Effector memory CD4-positive, alpha-beta T cell (primary cell): ENCODE data around the gene NFYB.
"Not testable (repeated sequence)": the region's sequence is repeated elsewhere in the genome, so short reads cannot be mapped to it uniquely, and the experiment has no call there.

ENCODE experiments used
- DNase-seq, 3 donors: peaks; one replicate each; pipeline ENCODE4 v3.0.0-alpha.2; 2020
- H3K27ac ChIP-seq: 2 replicates; pipeline ENCODE4 v1.7.0; 2013; ENCODE audit warnings: mild to moderate bottlenecking, low read length, moderate library complexity; ENCODE audit not compliant: insufficient read depth, poor library complexity, severe bottlenecking
- H3K27me3 ChIP-seq: replicated peaks from 2 replicates; pipeline ENCODE4 v1.7.0; 2013; ENCODE audit warnings: mild to moderate bottlenecking, low read length; ENCODE audit not compliant: insufficient read depth, control insufficient read depth, poor library complexity, severe bottlenecking
- H3K36me3 ChIP-seq: 2 replicates; pipeline ENCODE4 v1.7.0; 2013; ENCODE audit warnings: mild to moderate bottlenecking, low read length, moderate library complexity; ENCODE audit not compliant: control insufficient read depth, insufficient read depth
- H3K4me1 ChIP-seq: 2 replicates; pipeline ENCODE4 v1.7.0; 2013; ENCODE audit warnings: low read length, mild to moderate bottlenecking; ENCODE audit not compliant: control insufficient read depth, insufficient read depth, poor library complexity, severe bottlenecking
- H3K4me3 ChIP-seq: 2 replicates; pipeline ENCODE4 v1.7.0; 2013; ENCODE audit warnings: low read length, low read depth, mild to moderate bottlenecking; ENCODE audit not compliant: insufficient read depth, poor library complexity, severe bottlenecking
- H3K9me3 ChIP-seq: 2 replicates; pipeline ENCODE4 v1.7.0; 2013; ENCODE audit warnings: mild to moderate bottlenecking, low read length, moderate library complexity; ENCODE audit not compliant: control insufficient read depth

Gene NFYB

DNA sequence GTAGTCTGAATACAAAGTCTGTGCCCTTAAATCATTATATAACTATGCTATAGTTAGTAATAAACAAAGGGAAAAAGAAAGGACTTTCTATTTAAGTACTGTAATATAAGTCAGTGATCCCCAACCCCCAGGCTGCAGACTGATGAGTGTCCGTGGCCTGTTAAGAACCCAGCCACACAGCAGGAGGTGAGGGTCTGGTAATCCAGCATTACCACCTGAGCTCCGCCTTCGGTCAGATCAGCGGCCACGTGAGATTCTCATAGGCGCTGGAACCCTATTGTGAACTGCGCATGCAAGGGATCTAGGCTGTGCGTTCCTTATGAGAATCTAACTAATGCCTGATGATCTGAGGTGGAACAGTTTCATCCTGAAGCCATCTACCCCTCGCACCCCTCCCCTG, 15.7 kb downstream of the NFYB start:
- Histone ChIP-seq H3K36me3 (peaks cover 72% of the 10 kb centered on the region), H3K4me3 (no peak overlapping the region), H3K27me3 (no peaks in the 10 kb centered on the region), H3K4me1 (no peaks in the 10 kb centered on the region), H3K27ac (no peak overlapping the region), H3K9me3 (no peaks in the 10 kb centered on the region)
- DNase-seq = no peak

DNA sequence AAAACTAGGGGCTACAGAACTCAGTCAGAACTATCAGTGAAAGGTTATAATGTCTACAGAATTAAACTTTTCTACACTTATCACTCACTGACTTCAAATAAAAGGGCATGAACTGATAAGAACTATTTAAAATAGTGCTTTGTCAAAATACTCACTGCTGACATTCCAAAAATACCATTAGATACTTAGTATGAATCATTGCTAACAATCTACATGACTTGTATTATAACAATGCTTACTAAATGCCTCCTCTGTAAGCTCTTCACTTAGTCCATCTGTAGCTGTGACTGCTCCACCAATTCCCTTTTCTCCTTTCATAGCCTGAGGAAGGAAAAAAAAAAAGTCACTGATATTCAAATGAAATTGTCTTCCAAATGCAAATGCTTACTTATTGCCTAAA, 17.0 kb downstream of the NFYB start:
- H3K9me3 ChIP-seq = no peaks in the 10 kb centered on the region
- DNase-seq = no peak
- H3K36me3 ChIP-seq = peaks cover 63% of the 10 kb centered on the region
- H3K4me3 ChIP-seq = no peak overlapping the region
- no peaks in the 10 kb centered on the region for H3K4me1 ChIP-seq
- H3K27me3 ChIP-seq = no peaks in the 10 kb centered on the region
- H3K27ac ChIP-seq = no peak overlapping the region

DNA sequence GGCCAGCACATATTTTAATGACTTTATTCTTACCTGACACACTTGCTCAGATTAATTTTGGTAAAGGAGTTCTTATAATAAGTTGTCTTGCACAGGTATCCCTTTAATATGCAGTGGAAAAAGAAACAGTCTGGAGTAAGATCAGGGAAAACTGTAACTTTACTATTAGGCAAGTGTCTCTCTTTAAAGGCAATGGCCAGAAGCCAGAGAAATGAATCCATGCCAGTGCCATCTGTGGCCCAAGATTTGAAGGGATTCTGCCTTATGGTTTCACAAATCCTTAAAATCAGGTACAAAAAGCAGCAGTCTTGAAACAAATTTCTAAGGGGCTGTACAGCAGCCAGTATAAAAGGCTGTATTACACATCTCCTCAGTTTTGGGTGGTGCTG, 22.4 kb downstream of the NFYB start:
- Histone ChIP-seq H3K27me3 (no peaks in the 10 kb centered on the region), H3K9me3 (no peaks in the 10 kb centered on the region), H3K27ac (no peak overlapping the region), H3K36me3 (peaks cover 23% of the 10 kb centered on the region), H3K4me3 (no peak overlapping the region), H3K4me1 (no peaks in the 10 kb centered on the region)
- DNase-seq = no peak

DNA sequence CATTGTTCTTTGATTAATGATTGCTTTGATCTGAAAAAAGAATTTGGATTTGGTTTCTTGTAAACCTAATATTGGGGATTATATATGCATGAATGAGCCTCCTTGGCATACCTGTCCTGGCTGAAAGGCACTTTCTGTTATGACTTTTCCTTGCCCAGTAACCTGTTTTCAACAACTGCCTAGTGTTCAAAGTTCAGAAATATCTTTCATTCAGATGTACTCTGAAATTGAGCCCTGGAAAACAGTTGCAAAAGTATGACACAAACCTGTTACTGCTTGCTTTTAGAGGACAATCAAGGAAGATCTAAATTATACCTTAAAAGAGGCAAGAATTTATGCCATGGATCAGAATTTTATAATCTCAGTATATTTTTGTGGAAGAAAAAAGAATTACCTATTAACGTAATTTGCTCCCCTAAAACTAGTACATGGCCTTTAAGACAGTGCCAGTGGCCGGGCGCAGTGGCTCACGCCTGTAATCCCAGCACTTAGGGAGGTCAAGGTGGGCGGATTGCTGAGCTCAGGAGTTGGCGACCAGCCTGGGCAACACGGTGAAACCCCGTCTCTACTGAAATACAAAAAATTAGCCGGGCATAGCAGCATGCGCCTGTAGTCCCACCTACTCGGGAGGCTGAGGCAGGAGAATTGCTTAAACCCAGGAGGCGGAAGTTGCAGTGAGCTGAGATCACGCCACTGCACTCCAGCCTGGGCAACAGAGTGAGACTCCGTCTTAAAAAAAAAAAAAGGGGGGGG, 23.0 kb downstream of the NFYB start:
- not testable (repeated sequence) for H3K27ac ChIP-seq, H3K27me3 ChIP-seq, H3K4me3 ChIP-seq, H3K4me1 ChIP-seq, H3K9me3 ChIP-seq, DNase-seq
- peaks cover 18% of the 10 kb centered on the region for H3K36me3 ChIP-seq

DNA sequence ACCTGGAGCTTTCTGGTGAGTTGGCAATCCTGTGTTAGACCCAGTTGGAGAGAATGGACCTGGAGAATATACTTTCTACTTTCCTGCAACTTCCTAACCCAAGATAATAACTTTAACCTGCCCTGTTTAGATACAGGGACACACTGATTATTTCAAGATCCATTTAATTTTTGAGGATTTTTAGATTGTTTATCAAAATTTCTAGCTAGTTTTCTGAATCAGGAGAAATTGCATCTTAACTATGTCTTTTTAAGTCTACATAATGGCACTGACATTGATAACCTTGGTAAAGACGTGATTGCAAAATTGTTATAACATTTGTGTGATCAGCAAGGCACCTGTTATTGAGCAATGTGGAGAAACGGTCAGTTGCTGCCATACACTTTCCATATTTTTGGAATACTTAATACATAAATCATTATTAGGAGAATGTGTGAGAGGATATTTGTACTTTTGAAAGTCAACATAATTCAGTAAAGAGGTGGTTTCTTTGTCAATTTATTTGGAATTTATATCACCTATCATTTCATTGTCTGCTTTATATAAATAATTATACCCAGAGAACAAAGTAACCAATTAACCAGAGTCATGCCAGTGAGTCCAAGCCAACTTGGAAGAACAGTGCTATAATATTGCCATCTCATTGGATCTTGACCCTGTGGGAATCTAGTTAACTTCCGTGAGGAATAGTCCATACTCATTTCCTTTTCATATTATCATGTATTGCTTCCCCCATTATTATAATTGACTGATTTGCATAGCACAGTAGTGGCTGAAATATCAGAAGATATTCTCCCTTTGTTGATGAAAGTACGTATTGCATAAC, 28.4 kb downstream of the NFYB start:
- no peaks in the 10 kb centered on the region for H3K4me1 ChIP-seq
- no peak overlapping the region for H3K4me3 ChIP-seq
- H3K27ac ChIP-seq = no peak overlapping the region
- H3K36me3 ChIP-seq = no peaks in the 10 kb centered on the region
- no peak for DNase-seq
- no peaks in the 10 kb centered on the region for H3K9me3 ChIP-seq
- H3K27me3 ChIP-seq = no peaks in the 10 kb centered on the region

DNA sequence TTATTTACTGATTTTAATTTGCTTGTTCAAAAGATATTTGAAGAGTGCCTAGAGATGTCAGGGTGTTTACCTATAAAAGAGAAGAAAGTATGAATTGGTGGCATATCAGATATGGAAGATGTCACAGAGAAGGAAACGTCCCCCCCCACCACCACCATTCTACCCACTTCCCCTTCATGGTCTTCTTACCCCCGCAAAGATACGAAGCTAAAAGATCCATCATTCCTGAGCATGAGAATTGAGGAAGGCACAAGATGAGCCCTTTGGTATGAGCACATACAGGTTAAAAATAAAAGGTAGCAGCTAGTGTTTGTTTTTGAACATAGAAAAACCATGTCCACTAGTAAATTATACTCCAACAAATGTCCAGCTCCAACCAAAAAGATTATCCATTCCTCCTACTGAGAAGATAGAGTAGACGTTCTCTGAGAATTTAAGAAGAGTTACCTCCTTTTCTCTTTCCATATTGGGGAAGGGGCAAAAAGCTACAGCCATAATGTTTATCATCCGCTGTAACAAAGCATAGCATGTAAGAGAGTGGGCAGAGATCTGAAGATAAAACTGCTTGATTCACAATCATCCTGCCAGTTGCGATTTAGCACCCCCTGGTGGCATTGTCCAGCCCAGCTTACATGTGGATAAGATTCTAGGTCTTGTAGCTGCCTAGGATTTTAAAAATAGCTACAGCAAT, 29.1 kb downstream of the NFYB start:
- peak; percentile 56 to 73 (median 57) for DNase-seq
- no peak overlapping the region for H3K27ac ChIP-seq
- H3K9me3 ChIP-seq = no peaks in the 10 kb centered on the region
- no peaks in the 10 kb centered on the region for H3K4me1 ChIP-seq
- H3K27me3 ChIP-seq = no peaks in the 10 kb centered on the region
- H3K36me3 ChIP-seq = no peaks in the 10 kb centered on the region
- no peak overlapping the region for H3K4me3 ChIP-seq

DNA sequence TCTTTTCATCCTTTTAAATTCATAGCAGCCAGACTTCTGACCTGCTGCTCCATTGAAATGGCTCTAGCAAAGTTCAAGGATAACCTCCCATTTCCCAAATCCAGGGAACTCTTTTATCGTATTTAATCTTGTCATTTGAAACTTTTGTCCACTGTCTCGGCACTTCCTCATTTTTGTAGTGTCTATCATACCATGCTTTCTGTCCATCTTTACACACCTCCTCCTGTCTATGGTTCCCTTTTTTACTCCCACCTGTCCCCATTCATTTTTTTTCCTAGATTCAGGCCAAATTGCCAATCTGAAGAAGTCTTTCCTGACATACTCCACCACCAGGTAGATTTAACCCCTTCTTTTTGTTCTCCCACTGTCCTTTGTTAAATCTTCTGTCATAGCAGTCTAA, 31.0 kb downstream of the NFYB start:
- H3K27me3 ChIP-seq = no peaks in the 10 kb centered on the region
- DNase-seq = no peak

DNA sequence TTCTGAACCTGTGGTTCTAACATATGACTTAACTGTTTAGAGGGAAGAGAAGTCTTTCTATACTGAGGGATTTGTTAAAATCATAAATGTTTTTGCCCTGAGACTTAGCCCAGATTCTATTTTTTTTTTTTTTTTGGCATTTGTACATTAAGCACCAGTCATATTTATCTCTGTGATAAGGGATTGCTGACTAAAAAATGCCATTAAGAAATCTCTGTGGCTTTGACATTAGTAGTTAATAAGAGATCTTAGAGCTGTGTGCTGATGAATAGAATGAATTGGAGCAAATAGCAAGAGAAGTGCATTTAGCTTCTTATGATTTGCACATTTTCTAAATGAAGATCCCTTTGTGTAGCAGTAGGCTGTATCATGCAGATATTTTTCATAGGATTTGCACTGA, 32.5 kb downstream of the NFYB start:
- peaks cover 3% of the 10 kb centered on the region for H3K36me3 ChIP-seq
- H3K9me3 ChIP-seq = no peaks in the 10 kb centered on the region
- H3K4me1 ChIP-seq = no peaks in the 10 kb centered on the region
- H3K27me3 ChIP-seq = no peaks in the 10 kb centered on the region
- H3K4me3 ChIP-seq = no peak overlapping the region
- no peak overlapping the region for H3K27ac ChIP-seq
- no peak for DNase-seq

More for the DNA sequence above, 31.0 kb downstream of the NFYB start:
- H3K36me3 ChIP-seq = peaks cover 3% of the 10 kb centered on the region
- no peak overlapping the region for H3K27ac ChIP-seq
- H3K4me1 ChIP-seq = no peaks in the 10 kb centered on the region
- no peak overlapping the region for H3K4me3 ChIP-seq
- H3K9me3 ChIP-seq = no peaks in the 10 kb centered on the region

DNA sequence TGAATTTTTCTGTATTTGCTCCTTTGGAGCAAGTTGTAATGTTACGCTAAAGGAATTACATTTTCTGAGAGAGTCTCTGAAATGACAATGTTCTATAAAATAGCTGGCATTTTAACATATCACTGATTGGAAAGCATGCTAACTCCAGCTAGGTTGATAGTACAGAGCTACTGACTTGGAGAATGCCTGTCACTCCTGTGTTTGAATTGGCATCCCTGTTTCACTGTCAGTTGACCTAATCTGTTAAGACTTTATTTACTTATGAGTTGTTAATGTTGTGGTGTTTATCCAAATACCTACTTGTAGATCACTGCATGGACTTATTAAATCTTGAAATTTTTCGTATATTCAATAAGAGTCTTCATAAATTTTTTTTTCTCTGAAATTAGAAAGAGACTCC, 40.1 kb downstream of the NFYB start:
- Histone ChIP-seq H3K4me3 (no peak overlapping the region), H3K27me3 (no peaks in the 10 kb centered on the region), H3K9me3 (no peaks in the 10 kb centered on the region), H3K4me1 (no peaks in the 10 kb centered on the region), H3K36me3 (peaks cover 43% of the 10 kb centered on the region), H3K27ac (no peak overlapping the region)
- no peak for DNase-seq

DNA sequence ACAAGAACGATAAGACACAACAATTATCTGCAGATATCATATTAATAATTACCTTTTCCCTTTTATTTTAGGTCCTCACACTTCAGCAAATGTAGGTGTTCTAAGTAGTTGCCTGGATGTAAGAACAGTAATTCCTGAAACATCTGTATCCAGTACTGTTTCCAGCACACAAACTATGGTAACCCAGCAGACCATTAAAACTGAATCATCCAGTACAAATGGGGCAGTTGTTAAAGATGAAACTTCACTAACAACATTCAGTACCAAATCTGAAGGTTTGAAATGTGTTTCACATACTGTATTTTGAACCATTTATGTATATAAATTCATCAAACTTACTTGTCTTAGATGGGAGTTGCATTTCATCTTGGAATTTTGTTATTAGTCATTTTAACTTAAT, 42.7 kb downstream of the NFYB start:
- no peak for DNase-seq
- H3K27me3 ChIP-seq = no peaks in the 10 kb centered on the region
- no peak overlapping the region for H3K4me3 ChIP-seq
- peaks cover 44% of the 10 kb centered on the region for H3K36me3 ChIP-seq
- no peaks in the 10 kb centered on the region for H3K4me1 ChIP-seq
- no peak overlapping the region for H3K27ac ChIP-seq
- H3K9me3 ChIP-seq = no peaks in the 10 kb centered on the region
